Stimulated activated CD4-positive, alpha-beta T cell treated with anti-CD3 and anti-CD28 coated beads, Interleukin-15, amount 100 ng/mL, for 1 hour (primary cell): ENCODE results near the gene PHF10.
"Not testable (repeated sequence)": the region's sequence is repeated elsewhere in the genome, so short reads cannot be mapped to it uniquely, and the experiment has no call there.

Experiments
- DNase-seq, 2 donors: peaks; one replicate each; pipeline ENCODE4 v3.0.0-alpha.2; 2020; ENCODE audit warnings: low read depth in 1 of 2, low spot score in 1 of 2

Gene PHF10

DNA sequence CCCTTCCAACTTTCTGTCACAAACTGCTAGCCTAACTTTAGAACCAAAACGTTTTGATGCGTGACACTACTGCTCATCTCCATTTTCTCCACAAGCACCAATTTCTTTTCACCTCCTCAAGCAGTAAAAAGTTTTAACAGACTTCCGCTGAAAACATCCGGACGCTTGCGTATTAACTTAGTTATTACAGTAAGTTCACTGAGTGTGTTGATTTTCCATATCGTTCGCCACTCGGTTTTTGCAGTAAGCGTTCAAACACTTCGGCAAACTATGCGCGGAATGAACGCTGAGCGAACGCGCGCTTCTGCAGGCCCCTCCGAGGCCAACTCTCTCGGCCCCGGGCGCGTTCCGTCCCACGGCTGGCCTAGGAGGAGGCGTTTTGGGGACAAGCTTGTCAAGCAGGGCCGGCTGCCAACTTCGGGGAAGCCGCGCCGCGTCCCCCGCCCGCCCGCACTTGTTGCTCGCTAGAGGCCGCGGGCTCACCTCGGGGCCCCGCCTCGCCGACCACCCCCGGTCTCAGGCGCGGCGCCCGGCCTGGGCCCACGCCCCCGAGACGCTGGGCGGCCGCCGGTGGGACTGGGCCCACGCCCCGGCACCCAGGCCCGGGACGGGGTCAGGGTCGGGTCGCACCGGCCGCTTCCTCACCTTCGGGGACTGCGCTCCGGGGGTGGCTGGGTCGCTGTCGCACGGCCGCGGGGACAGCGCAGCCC is 945 bp downstream of the PHF10 start:
- DNase-seq = peak; percentile 34 to 54

DNA sequence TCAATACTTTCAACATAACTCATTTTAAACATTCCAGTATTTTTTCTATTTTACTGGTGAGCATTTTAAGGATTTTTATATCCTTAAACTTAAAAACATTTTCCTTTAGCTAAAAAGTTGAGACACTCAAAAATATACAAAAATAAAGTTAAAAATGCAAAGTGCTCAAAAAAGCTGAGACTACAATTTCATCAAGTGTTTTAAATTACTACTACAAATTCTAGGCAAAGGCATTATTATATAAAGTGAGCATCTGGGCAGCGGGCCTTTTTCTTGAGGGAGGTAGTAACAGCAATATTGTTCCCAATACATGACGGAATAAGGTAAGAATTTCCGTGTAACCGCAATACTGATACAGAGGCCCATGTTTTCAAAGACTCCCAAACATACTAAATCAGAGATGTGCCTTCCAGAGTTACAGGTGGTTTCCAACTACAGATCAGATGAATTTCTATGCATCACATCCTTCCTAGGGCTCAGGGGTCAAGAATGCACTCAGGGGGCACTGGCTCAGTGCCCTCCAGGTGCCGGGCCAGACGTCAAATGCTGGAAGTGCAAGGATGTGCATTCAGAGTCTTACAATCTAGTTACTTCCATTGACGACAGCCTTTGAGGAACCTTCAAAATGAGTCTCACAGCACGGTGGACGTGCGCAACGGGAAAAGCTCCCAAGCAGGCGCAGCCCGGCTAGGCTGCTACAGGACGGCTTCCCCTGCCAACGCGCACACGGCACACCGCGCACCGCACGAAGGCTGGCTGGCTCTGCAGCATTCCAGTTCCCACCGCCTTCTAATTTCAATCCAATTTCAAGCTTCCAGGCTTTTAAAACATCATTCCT is 1.7 kb downstream of the PHF10 start:
- no peak for DNase-seq

DNA sequence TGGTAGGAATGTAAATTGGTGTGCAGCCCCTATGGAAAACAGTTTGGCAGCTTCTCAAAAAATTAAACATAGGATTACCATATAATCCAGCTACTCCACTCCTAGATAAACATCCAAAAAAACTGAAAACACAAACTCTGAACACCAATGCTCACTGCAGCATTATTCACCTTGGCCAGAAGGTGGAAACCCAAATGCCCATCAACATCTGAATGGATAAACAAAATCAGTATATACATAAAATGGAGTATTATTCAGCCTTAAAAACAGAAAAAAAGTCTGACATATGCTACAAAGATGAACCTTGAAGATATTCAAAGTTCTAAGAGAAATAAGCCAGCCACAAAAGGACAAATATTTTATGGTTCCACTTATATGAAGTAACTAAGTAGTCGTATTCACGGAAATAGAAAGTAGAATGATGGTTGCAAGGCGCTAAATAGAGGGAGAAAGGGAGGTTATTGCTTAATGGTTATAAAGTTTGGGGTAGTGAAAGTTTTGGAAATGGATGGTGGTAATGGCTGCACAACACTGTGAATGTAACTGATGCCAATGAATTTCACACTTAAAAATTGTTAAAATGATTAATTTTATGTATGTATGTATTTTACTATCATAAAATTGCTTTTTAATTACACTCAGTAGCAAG is 4.0 kb downstream of the PHF10 start:
- no peak for DNase-seq

DNA sequence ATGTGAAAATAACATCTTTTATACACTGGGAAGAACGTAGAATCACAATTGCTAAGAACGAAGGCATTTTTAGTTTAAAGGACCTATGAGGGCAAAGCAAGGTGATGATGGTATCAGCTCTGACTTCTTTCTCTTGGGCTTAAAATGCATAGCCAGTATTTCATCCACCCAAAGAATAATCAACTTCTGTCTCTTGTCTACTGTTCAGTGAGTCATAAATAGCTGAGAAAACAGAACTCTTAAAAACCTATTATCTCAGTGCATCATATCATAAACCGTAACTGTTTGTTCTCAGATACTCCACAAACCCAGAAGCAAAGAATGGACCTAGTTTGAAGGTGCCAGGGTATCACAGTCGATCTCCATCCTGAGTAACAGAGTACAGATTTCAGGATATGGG is 5.2 kb downstream of the PHF10 start:
- DNase-seq = no peak

DNA sequence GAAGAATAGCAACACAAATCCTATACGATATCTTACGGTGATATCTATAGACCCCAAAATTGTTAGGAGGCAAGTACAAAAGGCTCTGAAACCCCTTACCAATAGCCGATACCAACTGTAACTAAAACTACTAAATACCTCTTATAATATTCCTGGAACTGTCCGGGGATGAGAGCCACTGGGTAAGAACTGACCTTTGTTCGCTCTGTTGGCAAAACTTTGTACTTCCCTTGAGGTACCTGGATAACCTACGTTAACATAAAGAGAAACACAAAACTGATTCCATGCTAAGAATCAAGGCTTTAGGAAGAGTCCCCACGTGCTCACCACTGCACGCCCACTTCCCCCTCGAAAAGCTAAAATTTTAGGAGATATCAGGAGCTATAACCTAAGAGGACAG is 9.7 kb downstream of the PHF10 start:
- no peak for DNase-seq

DNA sequence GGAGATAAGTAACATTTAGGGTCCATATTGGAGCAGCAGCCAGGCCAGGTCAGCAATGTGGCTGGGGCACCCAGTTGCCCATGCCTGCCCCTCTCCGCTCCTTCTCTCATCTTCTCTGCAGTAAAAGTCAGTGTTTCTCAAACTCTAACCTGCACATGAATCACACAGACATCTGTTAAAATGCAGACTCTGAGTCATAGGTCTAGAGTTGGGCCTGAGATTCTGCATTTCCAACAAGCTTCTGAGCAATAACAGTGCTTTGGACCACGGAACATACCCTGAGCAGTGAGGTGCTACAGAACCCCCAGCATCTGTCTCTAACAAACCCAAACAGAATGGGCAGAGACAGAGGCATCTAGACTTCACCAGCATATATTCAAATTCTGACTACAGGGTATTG is 10.1 kb downstream of the PHF10 start:
- DNase-seq = no peak

DNA sequence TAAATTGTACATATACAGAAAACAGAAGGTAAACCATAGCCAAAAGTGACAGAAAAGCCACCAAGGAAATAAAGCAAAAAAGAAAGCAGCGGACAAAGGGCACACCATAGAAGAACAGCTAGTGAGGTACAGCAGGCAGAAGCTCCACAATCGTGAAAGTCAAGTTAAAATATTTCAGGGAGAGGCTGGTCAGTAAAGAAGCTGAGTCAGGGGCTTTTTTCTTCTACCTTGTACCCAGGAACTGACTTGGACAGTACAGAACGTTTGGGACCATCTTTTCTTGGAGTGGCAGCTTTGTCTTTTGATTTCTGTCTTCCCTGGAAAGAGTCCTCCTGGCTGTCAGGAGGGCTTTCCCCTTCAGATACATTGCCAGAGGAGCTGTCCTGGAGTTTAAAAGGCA is 14.3 kb downstream of the PHF10 start:
- no peak for DNase-seq

DNA sequence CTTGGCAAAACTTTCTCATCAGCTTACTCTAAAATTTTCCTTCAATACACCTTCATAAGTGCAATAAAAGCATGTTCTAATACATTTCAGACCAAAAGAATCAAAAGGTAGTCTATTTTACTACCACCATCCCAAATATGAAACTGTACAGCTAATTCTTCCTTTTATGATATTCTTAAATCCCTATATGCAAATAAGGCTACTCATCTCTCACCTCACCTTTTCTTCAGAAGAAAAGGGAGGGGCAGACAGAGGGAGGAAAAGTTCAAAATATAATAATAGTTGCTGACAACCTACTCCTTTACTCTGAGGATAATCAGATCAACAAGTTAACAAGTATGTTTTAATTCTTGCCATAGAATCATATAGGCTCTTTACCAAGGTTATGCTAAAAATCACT is 15.0 kb downstream of the PHF10 start:
- no peak for DNase-seq

DNA sequence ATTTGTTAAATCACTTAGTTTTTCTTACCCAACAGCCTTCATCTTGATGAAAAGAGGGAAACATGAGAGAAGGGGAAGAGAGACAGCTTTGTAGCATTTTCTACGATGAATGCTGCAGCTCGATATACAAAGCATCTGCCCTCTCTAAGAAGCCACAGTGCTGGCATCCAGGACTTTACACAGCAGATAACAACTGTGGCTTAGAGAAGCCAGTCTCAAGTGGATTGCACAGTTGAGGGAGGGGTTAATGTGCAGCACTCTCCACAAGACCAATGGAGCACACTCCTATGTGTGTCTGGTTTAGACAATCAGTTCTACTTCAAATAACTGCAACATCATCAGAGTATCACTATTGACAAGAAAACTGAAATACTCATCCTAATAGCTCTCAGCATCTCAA is 16.5 kb downstream of the PHF10 start:
- DNase-seq = no peak

DNA sequence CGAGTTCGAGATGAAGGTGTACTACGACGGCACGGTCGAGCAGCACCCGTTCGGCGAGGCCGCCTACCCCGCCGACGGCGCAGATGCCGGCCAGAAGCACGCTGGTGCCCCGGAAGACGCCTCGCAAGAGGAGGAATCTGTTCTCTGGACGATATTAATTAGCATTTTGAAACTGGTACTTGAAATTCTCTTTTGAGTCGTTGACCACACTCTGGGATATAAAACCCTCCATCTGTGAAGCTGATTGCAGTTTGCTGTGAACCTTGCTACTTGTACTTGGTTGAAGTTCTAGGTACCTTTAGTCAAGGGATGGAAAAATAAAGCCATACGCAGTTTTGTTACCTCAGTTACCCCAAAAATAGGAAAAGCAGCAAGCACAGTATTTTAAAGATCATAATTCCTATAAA is 21.5 kb downstream of the PHF10 start:
- DNase-seq = no peak

DNA sequence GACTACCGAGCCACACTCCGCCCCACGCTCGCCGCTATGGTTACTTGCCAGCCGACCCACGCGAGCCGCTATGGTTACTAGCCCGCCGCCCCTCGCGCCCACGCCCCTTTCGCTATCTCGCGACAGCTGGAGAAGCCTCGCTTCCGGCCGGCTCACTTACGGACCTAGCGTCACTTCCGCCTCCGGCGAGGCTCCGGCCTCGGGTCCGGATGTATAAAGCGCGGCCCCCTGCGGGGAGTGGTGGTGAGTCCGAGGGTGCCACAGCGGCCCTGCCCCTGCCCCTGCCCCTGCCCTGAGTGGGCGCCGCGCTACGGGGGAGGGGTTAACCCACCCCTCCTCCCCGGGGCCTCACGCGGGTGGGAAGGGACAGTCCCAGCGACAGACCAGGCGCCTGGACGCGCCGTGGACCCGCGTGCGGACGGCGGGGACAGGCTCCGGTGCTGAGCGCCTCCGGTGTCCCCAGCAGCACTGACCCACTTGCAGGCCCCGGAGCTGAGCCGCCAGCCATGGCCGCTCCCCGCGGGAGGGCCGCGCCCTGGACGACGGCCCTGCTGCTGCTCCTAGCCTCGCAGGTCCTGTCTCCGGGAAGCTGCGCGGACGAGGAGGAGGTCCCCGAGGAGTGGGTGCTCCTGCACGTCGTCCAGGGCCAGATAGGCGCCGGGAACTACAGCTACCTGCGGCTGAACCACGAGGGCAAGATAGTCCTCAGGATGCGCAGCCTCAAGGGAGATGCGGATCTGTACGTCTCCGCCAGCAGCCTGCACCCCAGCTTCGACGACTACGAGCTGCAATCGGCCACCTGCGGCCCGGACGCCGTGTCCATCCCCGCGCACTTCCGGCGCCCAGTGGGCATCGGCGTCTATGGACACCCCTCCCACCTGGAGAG is 22.1 kb downstream of the PHF10 start, which contains the start of the genes C6orf120 and WDR27:
Gene C6orf120 (plus strand): TSS at position 173 of the 886 bp plus-strand sequence. CDS start 334 bp downstream, at position 507.
Gene WDR27 (minus strand): TSS at position 76 of the 886 bp plus-strand sequence. CDS start 13,024 bp downstream, outside the sequence.
- peak; percentile 91 to 98 for DNase-seq

DNA sequence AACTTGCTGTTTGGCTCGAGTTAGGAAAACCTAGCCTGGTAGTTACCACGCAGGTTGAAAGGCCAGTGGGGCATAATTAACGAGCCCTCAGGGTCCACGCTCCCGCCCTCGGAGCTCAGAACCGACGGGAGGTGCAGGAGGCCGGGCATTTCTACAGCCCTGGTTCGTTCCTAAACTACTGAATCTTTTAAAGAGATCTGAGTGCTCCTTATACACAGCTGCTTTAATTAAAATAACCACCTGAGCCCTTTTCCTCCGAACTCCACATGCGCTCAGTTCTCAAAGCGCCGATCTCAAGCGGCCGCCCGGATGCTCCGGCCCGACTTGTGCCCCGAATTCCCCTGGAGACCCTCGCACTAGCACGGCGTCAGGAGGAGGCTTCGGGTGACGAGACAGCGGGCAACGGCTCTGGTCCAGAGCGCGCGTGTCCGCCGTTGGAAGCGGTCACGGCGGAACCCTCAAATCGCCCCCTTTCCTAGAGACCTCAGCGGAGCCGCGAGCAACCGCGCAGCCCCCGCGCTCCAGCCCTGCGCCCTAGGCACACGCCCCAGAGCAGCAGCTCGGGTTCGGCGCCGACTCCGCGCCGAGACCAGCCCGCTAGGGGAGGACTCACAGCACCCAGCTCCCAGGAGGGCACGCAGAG is 22.9 kb downstream of the PHF10 start:
- DNase-seq = no peak

DNA sequence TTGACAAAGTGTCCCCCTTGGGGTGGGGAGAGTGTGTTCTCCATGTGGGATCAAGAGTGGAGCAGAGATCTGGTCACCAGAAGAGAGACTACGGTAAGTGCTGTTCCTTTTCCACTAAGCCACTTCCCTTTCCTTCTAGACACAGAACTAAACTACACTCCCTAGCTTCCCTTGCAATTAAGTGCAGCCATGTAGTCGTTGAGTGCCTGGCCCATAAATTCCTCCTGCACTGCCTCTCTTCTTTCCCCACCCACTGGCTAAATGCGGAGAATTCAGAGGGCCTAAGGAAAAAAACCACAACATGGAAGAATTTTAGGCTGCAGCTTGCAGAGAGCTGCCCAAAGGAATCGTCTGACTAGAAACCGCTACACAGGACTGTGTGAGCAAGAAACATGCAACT is 24.0 kb downstream of the PHF10 start:
- no peak for DNase-seq

DNA sequence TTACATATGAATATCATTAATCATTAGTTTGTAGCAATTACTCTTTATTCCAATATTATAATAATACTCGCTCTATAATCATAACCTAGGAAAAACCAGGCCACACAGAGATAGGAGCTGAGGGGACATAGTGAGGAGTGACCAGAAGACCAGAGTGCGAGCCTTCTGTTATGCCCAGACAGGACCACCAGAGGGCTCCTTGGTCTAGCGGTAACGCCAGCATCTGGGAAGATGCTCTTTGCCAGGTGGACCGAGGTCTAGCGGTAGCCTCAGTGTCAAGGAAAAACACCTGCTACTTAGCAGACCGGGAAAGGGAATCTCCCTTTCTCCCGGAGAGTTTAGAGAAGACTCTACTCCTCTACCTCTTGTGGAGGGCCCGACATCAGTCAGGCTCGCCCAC is 27.2 kb downstream of the PHF10 start:
- not testable (repeated sequence) for DNase-seq

DNA sequence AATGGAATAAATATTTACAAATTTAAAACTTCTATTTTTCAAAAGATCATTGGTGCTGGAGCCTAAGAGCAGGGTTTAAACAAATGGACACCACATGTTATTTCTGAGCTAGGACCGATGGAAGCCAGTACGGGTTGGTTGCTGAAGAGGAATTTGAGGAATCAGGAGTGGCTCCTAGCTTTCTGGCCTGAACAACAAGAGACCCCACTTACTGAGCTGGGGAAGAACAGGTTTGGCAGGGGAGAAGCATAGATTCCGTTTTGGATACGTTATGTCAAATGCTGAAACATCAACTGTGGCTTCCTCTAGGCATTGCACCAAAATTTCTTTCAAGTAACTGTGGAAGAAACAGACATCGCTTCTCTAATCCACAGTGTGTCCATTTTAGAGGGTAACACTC is 29.2 kb downstream of the PHF10 start:
- DNase-seq = no peak

DNA sequence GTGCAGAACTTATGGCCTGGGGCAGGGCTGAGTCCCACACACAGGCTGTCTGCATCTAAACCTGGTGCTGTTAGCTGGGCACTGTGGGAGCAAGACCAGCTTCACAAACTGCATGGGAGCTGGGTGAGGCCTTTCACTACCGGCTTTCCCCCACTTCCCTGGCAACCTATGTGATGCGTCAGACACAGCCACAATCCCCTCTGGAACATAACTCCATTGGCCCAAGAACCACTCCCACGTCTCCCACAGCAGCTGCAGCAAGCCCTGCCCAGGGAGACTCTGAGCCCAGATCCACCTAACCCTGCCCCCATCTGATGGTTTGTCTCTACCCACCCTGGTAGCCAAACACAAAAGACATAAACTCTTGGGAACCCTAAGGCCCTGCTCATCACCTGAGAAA is 31.8 kb downstream of the PHF10 start:
- DNase-seq = no peak

DNA sequence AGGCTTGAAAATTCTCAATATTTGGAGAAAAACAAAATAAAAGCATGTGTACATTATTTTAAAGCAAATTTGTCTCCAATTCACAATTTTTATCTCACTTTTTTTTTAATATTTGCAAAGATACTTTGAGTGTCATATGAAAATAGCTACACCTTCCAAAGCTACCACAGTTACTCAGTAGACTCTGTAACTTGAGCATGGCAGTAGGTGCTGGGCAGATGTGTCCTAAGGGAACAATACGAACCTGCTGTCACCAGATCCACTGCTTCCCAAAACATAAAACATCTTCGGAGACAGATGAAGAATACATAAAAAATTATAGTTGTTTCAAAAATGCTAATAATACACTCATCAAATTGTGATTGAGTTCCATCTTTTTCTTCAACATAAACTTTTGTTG is 33.0 kb downstream of the PHF10 start:
- no peak for DNase-seq

DNA sequence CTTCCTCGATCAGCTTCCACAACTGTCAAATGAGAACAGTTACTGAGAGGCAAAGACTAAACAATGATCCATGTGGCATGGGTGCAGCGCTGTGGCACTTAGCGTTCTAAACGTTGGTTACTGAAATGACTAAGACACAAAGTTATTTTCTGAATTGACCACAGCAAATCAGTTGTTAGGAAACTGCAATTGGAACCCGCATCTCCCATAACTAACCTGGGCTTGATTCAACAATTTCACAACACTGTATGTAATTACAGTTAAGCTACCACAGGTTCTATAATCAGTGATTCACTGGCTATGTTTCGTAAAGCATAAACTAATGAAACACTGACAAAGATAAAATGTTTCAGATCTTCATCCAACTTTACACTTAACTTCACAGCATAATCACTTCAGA is 35.0 kb downstream of the PHF10 start:
- no peak for DNase-seq

DNA sequence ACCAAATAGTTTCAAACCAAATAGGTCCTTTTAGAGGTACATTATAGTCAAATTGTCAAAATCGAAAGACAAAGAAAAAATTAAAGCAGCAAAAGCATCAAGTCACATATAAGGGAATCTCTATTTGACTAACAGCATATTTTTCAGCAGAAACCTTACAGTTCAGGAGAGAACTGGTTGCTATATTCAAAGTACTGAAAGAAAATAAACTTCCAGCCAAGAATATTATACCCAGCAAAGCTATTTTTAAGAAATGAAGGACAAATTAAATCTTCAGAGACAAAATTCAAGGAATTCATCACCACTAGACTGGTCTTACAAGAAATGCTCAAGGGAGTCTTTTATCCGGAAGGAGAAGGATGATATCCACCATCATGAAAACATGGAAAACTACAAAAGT is 38.4 kb downstream of the PHF10 start:
- no peak for DNase-seq

DNA sequence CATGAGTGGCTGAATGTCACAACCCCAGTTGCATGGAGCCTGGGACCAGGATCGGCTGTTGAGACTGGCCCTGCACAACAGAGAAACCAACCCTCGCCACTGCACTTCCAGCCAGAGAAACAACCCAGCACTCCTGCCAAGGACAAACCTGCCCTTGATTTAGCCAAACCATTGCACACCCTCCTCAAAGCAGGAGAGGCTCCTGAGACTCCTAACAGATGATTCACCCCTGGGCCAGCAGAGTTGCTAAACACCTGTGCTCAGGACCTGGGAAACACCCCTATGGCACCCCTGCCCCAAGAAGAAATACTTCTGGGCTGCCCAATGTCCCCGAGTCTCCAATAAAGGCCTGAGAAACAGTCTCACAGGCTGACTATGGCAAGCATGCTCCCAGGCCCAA is 40.2 kb downstream of the PHF10 start:
- no peak for DNase-seq
